ENCODE measurements around the gene LOC128125822.

Gene LOC128125822

DNA sequence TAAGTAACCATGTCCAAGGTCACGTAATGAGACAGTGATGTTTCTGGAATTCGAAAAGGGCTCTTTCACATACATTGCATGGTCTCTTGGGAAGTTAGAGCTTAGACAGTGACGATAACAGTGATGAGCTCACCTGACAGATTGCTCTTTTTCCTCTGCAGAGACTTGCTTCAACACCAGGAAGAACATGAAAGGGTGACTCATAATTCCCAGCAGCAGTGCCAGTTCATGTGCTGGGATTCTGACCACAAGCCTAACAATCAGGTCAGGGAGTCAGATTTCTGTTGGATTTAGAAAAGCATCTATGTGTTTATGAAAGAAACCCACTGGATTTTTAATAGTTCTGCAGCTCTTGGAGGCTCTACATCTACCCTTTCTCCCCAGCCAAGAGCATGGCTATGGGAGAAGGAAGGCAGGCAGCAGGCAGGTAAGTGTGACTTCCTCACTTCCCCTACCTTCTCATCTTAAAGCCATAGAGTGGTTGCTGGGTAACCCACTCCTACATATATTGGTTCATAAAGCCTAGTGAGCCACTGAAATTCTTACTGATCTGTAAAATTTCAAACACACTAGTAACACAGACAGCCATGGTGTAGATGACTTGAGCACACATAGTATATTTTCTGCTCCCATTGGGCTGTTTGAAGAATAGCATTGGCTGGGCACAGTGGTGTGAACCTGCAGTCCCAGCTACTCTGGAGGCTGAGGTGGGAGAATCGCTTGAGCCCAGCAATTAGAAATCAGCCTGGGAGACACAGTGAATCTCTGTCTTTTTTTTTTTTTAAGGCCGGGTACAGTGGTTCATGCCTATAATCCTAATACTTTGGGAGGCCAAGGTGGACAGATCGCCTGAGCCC, 44.4 kb upstream of the LOC128125822 start:
- Histone ChIP-seq H3K27ac (peak overlapping the region; percentile 82 to 90 (median 84)), H3K36me3 (no peaks in the 10 kb centered on the region), H3K27me3 (no peaks in the 10 kb centered on the region), H3K9me3 (no peaks in the 10 kb centered on the region), H3K4me3 (peak overlapping the region in 1 of 3 donors; percentile 5), H3K4me1 (peaks cover 0 to 27% (median 0%) of the 10 kb centered on the region in 4 donors)
- TF ChIP-seq CTCF (IDR thresholded peaks at IDR 0.05) = no peak
- TF ChIP-seq POLR2A (IDR thresholded peaks at IDR 0.05) = peak; percentile 85
- intact Hi-C loops (cut with DNase I) = no loop called here
- peak; percentile 77 to 93 (median 85) for ATAC-seq
- DNase-seq = peak in 2 of 3 donors; percentile 50 to 75
- WGBS (ENCODE audit: insufficient coverage, low coverage, low lambda C conversion rate, missing lambda C conversion rate) = 68% methylated on average over 5 of the region's 6 CpGs

GRCh38 chr6:63529498-63529897, 42.8 kb upstream of the LOC128125822 start:
- Histone ChIP-seq H3K36me3 (no peaks in the 10 kb centered on the region), H3K27ac (peak overlapping the region; percentile 41 to 84 (median 50)), H3K4me1 (peaks cover 0 to 25% (median 0%) of the 10 kb centered on the region in 4 donors), H3K27me3 (no peaks in the 10 kb centered on the region), H3K4me3 (peak overlapping the region in 1 of 3 donors; percentile 8), H3K9me3 (no peaks in the 10 kb centered on the region)
- peak; percentile 10 for TF ChIP-seq POLR2A (IDR thresholded peaks at IDR 0.05)
- TF ChIP-seq CTCF (IDR thresholded peaks at IDR 0.05) = no peak
- 21% methylated on average over 4 of the region's 4 CpGs for WGBS (ENCODE audit: insufficient coverage, low coverage, low lambda C conversion rate, missing lambda C conversion rate)
- ATAC-seq (peak in 2 of 4 donors; percentile 6 to 8), DNase-seq (no peak)
- intact Hi-C loops (cut with DNase I) = no loop called here

DNA sequence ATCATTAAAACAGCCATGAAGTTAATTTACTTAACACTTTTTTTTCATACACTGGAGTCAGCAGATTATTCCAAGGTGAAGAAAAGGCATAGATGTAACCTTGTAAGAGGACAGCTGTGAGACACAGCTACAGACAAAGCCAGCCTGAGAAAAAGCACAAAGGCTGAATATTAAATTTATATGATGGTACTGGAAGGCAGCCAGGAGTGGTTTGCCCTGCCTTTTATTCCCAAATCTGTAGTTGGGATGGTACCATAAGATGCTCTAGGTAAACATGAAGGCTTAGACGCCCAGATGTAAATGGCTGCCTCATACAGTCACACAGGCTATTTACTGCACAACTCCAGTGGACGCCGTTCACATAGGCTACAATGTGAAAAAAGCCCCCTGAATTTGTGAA, 42.1 kb upstream of the LOC128125822 start:
- 91% methylated on average over 3 of the region's 3 CpGs for WGBS (ENCODE audit: insufficient coverage, low coverage, low lambda C conversion rate, missing lambda C conversion rate)
- no peak overlapping the region for H3K4me3 ChIP-seq
- ATAC-seq (no peak), DNase-seq (no peak)
- H3K27ac ChIP-seq = peak overlapping the region in 2 of 3 donors; percentile 41 to 84
- TF ChIP-seq CTCF (IDR thresholded peaks at IDR 0.05) (no peak), POLR2A (IDR thresholded peaks at IDR 0.05) (no peak)
- no peaks in the 10 kb centered on the region for H3K36me3 ChIP-seq
- intact Hi-C loops (cut with DNase I) = no loop called here
- no peaks in the 10 kb centered on the region for H3K9me3 ChIP-seq
- H3K4me1 ChIP-seq = peaks cover 0 to 25% (median 0%) of the 10 kb centered on the region in 4 donors
- H3K27me3 ChIP-seq = no peaks in the 10 kb centered on the region

DNA sequence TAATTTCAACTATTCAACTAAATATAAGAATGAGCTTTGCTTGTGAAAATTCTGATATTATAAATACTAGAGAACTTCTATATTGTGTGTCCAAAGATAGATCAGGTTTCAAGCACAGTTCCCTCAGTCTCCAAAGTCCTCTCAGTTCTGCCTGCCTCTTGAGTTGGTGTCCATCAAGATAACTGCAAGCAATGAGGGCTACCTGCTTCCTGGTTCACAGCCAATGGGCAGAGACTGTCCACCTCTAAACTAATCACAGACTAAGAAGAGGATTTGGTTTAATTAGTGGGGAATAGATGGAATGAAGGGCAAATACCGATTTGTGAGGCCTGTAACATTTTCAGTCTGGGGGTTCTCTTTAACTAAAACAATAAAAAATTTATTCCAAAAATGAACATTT, 41.3 kb upstream of the LOC128125822 start:
- no peak for DNase-seq
- TF ChIP-seq POLR2A (IDR thresholded peaks at IDR 0.05) (no peak), CTCF (IDR thresholded peaks at IDR 0.05) (no peak)

More for the DNA sequence above, 41.3 kb upstream of the LOC128125822 start:
- peaks cover 0 to 20% (median under 1%) of the 10 kb centered on the region in 4 donors for H3K4me1 ChIP-seq
- intact Hi-C loops (cut with DNase I) = no loop called here
- H3K27ac ChIP-seq = no peak overlapping the region
- no peaks in the 10 kb centered on the region for H3K36me3 ChIP-seq
- 100% methylated on average over 1 of the region's 1 CpG for WGBS (ENCODE audit: insufficient coverage, low coverage, low lambda C conversion rate, missing lambda C conversion rate)
- H3K4me3 ChIP-seq = no peak overlapping the region
- no peaks in the 10 kb centered on the region for H3K9me3 ChIP-seq
- H3K27me3 ChIP-seq = no peaks in the 10 kb centered on the region
- ATAC-seq = no peak

All from right lobe of liver (tissue), 6 donors.